AG08396 (cell line): ENCODE measurements around the gene TJP3.

ENCODE experiments used
- DNase-seq: peaks from one replicate; pipeline ENCODE4 v3.0.0; 2012; ENCODE audit warnings: low spot score, mixed read lengths

The TJP3 gene

DNA sequence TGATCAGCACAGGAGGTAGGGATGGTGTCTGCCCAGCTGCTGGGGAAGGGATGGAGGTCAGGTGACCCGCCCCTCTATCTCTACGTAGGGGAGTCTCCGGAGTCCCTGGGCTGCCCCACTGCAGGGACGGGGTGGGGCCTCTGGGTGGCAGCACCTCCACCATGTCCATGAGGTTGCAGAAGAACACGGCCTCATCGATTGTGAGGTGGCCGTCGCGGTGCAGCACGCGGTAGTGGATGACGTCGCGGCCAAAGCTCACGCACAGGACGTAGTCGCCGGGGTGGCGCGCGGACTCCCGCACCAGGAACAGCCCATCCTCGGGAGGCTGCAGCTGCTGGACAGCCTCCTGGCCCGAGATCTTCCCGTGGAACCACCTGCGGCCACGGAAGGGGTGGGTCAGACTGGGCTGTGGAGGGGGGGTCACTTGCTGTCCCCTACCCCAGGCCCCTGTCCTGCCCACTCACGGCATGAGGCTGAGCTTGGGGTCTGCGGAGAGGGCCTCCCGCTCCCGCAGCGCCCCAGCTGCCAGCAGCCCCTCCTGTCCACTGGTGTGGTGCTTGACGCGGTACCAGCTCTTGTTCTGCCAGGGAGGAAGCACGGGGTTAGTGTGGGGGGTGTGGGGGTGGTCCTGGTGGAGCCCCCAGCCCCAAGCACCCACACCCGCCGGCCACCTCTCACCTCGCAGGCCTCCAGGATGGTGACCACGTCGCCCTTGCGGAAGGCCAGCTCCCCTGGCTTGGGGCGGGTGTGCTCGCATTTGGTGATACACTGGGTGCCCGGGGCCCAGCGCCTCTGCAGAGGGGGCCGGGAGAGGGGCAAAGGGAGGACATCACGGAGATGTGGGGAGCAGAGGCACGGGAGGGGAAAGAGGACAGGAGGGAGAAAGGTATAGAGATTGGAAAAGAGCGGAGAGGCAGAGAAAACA lies 75.7 kb downstream of the TJP3 start:
- no peak for DNase-seq

GRCh38 chr19:3784607-3785450 lies 76.6 kb downstream of the TJP3 start:
- no peak for DNase-seq

GRCh38 chr19:3785451-3785937 lies 77.3 kb downstream of the TJP3 start:
- no peak for DNase-seq

DNA sequence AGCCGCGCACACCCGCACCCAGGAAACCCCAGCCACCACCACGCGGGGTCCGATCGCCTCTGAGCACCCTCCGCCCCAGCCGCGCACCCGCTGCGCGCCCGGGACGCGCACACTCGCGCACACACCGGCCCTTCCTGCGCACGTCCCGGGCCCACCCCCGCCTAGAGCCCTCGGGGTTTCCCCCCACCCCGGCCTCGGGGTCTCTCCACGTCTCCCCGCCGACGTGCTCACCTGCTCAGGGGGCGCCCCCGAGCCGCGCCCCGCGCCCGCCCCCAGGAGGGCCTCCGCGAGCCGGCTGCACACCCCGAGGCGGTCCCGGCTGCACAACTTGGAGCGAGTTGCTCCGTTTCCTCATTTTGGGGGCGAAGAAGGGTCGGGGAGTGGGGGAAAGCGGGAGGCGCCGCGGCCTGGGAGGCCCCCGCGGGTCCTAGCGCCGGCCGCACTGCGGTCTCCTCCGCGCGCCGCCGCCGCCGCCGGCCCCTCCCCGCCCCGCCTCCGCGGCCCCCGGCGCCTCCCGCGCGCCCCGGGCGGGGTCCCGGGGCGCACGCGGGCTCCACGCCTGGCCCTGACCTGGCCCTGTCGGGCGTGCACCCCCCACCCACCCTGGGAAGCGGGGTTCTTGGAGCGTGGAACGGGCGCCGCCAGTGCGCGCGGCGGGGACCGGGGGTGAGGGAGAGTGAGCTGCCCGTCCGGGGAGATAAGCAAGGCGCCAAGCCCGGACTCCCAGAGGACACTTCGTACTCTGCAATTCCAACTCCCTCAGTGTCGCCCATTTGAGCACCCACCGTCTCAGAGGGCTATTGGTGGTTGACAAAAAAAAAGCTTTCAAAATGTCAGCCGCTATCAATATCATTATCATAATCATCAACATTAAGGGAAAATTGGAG lies 78.0 kb downstream of the TJP3 start, which contains the start of gene MATK:
Gene MATK (minus strand): TSS at position 444 of the 887 bp plus-strand sequence. CDS start 1,246 bp downstream, outside the sequence.
- DNase-seq = no peak

DNA sequence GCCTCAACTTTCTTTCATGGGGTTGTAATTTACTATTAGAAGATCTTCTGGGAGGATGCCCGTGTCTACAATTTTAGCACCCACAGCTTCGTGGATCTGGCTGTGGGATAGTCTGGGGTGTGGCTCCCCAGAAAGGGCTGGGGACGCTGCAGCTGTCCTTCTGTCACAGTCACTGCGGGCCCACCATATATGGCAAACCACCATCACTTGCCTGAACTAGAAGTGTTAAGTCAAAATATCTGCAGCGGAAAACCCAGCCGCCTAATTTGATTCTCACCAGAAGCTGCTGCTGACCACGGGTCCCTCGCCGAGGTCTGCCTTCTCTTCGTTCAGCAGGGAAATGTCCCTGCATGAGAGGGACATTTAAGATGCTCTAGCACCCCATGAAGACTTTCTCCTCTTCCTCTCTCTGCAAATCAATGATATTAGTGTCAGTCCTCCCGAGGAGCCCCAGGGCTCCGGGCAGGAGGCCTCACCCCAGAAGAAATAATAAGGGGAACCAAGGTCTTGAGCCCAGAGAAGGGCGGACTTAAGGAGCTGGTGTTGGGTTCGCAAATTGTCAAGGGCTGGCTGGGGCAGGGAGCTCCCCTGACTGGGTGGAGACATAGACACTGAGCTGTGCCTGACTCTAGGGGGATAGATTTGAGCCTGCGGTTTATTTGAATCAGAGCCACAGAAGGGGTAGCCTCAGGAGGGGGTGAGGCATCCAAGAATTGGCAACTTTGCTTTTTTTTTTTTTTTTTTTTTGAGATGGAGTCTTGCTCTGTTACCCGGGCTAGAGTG lies 81.0 kb downstream of the TJP3 start:
- DNase-seq = no peak

- no peak for DNase-seq
Measured at GRCh38 chr19:3790209-3790734, 82.1 kb downstream of the TJP3 start.

DNA sequence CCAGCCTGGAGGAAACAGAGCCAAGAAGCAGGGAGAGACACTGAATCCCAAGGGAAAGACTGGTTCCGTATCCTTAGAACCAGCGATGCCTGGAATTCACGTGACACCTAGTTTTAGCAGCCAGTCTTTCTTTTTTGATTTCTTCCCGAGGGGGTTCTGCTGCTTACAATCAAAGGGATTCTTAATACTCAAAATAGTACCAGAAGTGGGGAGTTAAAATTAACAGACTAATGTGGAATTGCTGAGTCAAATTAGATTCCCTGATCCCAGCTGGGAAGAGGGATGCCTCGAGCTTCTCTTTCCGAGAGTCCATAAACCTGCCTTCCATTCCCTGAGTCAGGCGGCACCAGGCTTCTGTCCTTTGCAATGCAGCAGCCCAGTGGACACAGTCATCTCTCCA lies 82.8 kb downstream of the TJP3 start:
- no peak for DNase-seq

DNA sequence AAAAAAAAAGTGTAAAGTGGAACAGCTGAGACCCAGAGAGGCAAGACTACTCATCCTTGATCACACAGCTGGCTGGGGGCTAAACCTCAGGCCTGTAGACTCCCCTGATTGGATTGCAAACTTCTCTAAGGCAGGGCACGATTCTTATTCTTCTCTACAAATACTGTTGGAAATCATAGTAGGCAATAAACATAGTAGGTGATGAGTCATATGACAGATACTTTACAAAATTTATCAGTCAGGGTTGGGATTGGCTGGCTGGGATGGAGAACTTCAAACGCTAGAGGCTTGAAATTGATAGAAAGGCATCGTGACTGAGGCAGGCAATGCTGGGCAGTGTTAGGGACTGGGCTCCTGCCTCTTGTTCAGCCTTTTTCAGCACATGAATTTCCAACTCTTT lies 83.9 kb downstream of the TJP3 start:
- DNase-seq = no peak

DNA sequence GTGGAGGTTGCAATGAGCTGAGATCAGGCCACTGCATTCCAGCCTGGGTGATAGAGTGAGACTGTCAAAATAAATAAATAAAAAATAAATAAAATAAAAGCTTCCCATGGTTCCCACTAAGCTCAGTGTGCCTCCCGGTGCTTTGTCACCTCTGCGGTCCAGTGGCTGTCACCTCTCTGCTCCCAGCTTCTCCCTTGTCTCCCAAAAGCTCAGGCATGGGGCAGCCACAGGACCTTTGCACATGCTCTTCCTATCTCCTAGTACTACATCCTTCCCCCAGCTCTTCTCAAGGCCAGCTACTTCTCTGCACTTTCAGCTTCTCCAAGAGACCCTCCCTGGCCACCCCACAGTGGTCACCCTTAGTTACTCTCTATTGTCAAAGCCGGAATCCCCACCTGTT lies 85.6 kb downstream of the TJP3 start:
- no peak for DNase-seq

- DNase-seq = no peak
Measured at GRCh38 chr19:3796358-3796757, 88.2 kb downstream of the TJP3 start.

GRCh38 chr19:3798137-3798536 lies 90.0 kb downstream of the TJP3 start:
- no peak for DNase-seq
